SK-N-SH treated with all-trans-retinoic acid at 6 μM for 48 hours (cell line): ENCODE measurements around the gene SLC38A3.

ENCODE experiments used
- ATAC-seq: fragments of 200-7000 bp; cut with Tn5 transposase; 3 replicates; pipeline ENCODE4 v1.9.1; 2020; ENCODE audit warnings: mild to moderate bottlenecking, moderate library complexity
- ARNTL ChIP-seq: fragments of 450-650 bp; formaldehyde crosslinking; IDR thresholded peaks from 2 replicates; pipeline ENCODE4 v1.5.0; 2020; ENCODE audit warnings: low read depth, mild to moderate bottlenecking, moderate library complexity, borderline replicate concordance
- CSDC2 ChIP-seq: fragments of 250-450 bp; sonication (Bioruptor Pico); IDR thresholded peaks from 2 replicates; pipeline ENCODE4 v1.5.0; 2020; ENCODE audit warnings: mild to moderate bottlenecking, moderate library complexity
- CSRNP3 ChIP-seq: fragments of 250-450 bp; sonication (Bioruptor Pico); IDR thresholded peaks from 2 replicates; pipeline ENCODE4 v1.5.1; 2021; ENCODE audit warnings: mild to moderate bottlenecking, moderate library complexity
- ESRRG ChIP-seq: fragments of 250-450 bp; sonication (Bioruptor Pico); IDR thresholded peaks from 2 replicates; pipeline ENCODE4 v1.6.1; 2021; ENCODE audit warnings: mild to moderate bottlenecking
- GLIS3 ChIP-seq: fragments of 250-450 bp; sonication (Bioruptor Pico); IDR thresholded peaks from 2 replicates; pipeline ENCODE4 v1.5.0; 2020; ENCODE audit warnings: mild to moderate bottlenecking, moderate library complexity
- OSR1 ChIP-seq: fragments of 250-450 bp; sonication (Bioruptor Pico); IDR thresholded peaks from 2 replicates; pipeline ENCODE4 v1.8.0; 2022; ENCODE audit warnings: moderate library complexity, mild to moderate bottlenecking, inconsistent platforms
- PPARA ChIP-seq: fragments of 250-450 bp; sonication (Bioruptor Pico); IDR thresholded peaks from 2 replicates; pipeline ENCODE4 v1.5.0; 2020; ENCODE audit warnings: mild to moderate bottlenecking, borderline replicate concordance
- TCF4 ChIP-seq: fragments of 250-450 bp; sonication (Bioruptor Pico); IDR thresholded peaks from 2 replicates; pipeline ENCODE4 v1.8.0; 2021; ENCODE audit warnings: mild to moderate bottlenecking, moderate library complexity, borderline replicate concordance
- TOX ChIP-seq: fragments of 250-450 bp; sonication (Bioruptor Pico); IDR thresholded peaks from 2 replicates; pipeline ENCODE4 v1.8.0; 2021; ENCODE audit warnings: mild to moderate bottlenecking, moderate library complexity, borderline replicate concordance
- ZFP3 ChIP-seq: fragments of 250-450 bp; sonication (Bioruptor Pico); IDR thresholded peaks from 2 replicates; pipeline ENCODE4 v1.5.0; 2020; ENCODE audit warnings: mild to moderate bottlenecking, moderate library complexity
- ZFP30 ChIP-seq: fragments of 450-650 bp; formaldehyde crosslinking; IDR thresholded peaks from 2 replicates; pipeline ENCODE4 v1.5.0; 2022; ENCODE audit warnings: mild to moderate bottlenecking, moderate library complexity
- ZNF565 ChIP-seq: fragments of 450-650 bp; formaldehyde crosslinking; conservative IDR thresholded peaks from 2 replicates; pipeline ENCODE4 v1.5.0; 2020; ENCODE audit warnings: low read depth, mild to moderate bottlenecking, moderate library complexity
- ZNF70 ChIP-seq: fragments of 450-650 bp; formaldehyde crosslinking; IDR thresholded peaks from 2 replicates; pipeline ENCODE4 v1.5.0; 2020; ENCODE audit warnings: mild to moderate bottlenecking, moderate library complexity
- ZNF8 ChIP-seq: fragments of 450-650 bp; formaldehyde crosslinking; IDR thresholded peaks from 2 replicates; pipeline ENCODE4 v1.5.0; 2020; ENCODE audit warnings: mild to moderate bottlenecking, moderate library complexity
- TF ChIP-seq, protein P1 (sequence below): fragments of 250-450 bp; sonication (Bioruptor Pico); IDR thresholded peaks from 2 replicates; pipeline ENCODE4 v1.5.1; 2020; ENCODE audit warnings: low read depth, mild to moderate bottlenecking, moderate library complexity
- TF ChIP-seq, protein P2 (sequence below): fragments of 250-450 bp; sonication (Bioruptor Pico); IDR thresholded peaks from 2 replicates; pipeline ENCODE4 v1.8.0; 2021; ENCODE audit warnings: low read depth, mild to moderate bottlenecking, moderate library complexity, borderline replicate concordance
- TF ChIP-seq, protein P3 (sequence below): fragments of 250-450 bp; sonication (Bioruptor Pico); IDR thresholded peaks from 2 replicates; pipeline ENCODE4 v1.8.0; 2020; ENCODE audit warnings: mild to moderate bottlenecking, moderate library complexity, borderline replicate concordance
- TF ChIP-seq, protein P4 (sequence below): fragments of 250-450 bp; sonication (Bioruptor Pico); IDR thresholded peaks from 2 replicates; pipeline ENCODE4 v1.5.0; 2020; ENCODE audit warnings: mild to moderate bottlenecking, moderate library complexity

Gene SLC38A3

GRCh38 chr3:50241713-50242380, 36.8 kb downstream of the SLC38A3 start:
- ATAC-seq = no peak
- TF ChIP-seq GLIS3 (CRISPR knock-in tag) = no peak
- TF ChIP-seq CSRNP3 (CRISPR knock-in tag) = no peak
- TF ChIP-seq, protein P1, sequence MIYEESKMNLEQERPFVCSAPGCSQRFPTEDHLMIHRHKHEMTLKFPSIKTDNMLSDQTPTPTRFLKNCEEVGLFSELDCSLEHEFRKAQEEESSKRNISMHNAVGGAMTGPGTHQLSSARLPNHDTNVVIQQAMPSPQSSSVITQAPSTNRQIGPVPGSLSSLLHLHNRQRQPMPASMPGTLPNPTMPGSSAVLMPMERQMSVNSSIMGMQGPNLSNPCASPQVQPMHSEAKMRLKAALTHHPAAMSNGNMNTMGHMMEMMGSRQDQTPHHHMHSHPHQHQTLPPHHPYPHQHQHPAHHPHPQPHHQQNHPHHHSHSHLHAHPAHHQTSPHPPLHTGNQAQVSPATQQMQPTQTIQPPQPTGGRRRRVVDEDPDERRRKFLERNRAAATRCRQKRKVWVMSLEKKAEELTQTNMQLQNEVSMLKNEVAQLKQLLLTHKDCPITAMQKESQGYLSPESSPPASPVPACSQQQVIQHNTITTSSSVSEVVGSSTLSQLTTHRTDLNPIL (CRISPR knock-in tag) = no peak
- no peak for TF ChIP-seq ZFP30
- TF ChIP-seq ARNTL (CRISPR knock-in tag) = no peak
- TF ChIP-seq, protein P2, sequence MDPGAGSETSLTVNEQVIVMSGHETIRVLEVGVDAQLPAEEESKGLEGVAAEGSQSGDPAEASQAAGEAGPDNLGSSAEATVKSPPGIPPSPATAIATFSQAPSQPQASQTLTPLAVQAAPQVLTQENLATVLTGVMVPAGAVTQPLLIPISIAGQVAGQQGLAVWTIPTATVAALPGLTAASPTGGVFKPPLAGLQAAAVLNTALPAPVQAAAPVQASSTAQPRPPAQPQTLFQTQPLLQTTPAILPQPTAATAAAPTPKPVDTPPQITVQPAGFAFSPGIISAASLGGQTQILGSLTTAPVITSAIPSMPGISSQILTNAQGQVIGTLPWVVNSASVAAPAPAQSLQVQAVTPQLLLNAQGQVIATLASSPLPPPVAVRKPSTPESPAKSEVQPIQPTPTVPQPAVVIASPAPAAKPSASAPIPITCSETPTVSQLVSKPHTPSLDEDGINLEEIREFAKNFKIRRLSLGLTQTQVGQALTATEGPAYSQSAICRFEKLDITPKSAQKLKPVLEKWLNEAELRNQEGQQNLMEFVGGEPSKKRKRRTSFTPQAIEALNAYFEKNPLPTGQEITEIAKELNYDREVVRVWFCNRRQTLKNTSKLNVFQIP (CRISPR knock-in tag) = no peak
- no peak for TF ChIP-seq ZNF8
- TF ChIP-seq PPARA (CRISPR knock-in tag) = no peak
- TF ChIP-seq, protein P3, sequence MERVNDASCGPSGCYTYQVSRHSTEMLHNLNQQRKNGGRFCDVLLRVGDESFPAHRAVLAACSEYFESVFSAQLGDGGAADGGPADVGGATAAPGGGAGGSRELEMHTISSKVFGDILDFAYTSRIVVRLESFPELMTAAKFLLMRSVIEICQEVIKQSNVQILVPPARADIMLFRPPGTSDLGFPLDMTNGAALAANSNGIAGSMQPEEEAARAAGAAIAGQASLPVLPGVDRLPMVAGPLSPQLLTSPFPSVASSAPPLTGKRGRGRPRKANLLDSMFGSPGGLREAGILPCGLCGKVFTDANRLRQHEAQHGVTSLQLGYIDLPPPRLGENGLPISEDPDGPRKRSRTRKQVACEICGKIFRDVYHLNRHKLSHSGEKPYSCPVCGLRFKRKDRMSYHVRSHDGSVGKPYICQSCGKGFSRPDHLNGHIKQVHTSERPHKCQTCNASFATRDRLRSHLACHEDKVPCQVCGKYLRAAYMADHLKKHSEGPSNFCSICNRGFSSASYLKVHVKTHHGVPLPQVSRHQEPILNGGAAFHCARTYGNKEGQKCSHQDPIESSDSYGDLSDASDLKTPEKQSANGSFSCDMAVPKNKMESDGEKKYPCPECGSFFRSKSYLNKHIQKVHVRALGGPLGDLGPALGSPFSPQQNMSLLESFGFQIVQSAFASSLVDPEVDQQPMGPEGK (CRISPR knock-in tag) = no peak
- no peak for TF ChIP-seq ZFP3 (CRISPR knock-in tag)
- TF ChIP-seq ESRRG (CRISPR knock-in tag) = no peak

DNA sequence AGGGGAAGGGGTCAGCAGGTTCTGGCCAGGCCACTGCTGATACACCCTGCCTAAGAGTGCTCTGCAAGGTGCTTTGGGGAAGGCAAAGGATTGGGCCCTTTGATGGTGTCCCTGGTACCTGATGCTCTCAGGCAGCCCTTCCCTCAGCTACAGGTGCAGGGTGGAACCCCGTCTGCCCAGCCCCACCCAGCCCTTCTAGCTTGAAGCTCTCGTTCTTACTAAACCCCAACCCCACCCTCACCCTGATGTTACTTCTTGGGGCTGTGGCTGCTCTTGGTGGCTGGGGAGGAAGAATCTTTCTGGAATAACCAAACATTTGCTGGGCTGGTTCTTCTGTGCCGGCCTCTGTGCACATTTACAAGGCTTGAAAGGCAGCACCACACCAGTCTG, 37.3 kb downstream of the SLC38A3 start:
- ATAC-seq = no peak

DNA sequence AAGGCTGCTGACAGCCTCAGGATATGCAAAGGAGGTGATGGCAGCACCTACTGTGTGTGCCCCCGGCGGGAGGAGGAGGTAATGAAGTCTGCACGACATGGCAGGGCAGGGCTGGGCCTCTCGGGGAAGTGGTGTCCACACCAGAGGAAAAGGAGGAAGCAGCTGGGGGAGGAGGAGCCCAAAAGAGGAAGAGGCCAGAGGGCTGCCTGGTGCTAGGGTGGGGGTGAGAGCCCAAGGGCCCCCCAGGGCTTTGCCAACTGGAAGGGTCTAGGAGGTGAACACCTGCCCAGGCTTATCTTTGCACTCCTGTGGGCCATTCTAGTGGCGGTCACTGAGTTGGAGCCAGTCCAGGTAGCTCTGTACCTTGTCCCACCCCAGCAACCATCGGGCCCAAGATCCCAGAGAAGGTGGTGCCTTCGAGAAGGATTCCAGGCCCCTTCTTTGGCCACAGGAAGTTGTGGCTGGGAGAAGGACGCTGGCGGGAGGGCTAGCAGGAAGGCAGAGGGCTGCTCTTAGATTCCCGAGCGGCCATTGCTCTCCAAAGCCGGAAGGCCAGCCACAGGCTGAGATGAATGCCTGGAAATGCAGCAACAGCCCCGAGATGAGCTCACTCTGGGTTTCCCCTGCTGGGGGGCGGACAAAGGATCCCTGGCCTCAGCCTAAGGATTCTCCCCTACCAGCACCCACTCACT, 37.9 kb downstream of the SLC38A3 start:
- no peak for TF ChIP-seq ESRRG (CRISPR knock-in tag)
- TF ChIP-seq CSDC2 (CRISPR knock-in tag) = no peak
- no peak for TF ChIP-seq ZFP3 (CRISPR knock-in tag)
- TF ChIP-seq, protein P4, sequence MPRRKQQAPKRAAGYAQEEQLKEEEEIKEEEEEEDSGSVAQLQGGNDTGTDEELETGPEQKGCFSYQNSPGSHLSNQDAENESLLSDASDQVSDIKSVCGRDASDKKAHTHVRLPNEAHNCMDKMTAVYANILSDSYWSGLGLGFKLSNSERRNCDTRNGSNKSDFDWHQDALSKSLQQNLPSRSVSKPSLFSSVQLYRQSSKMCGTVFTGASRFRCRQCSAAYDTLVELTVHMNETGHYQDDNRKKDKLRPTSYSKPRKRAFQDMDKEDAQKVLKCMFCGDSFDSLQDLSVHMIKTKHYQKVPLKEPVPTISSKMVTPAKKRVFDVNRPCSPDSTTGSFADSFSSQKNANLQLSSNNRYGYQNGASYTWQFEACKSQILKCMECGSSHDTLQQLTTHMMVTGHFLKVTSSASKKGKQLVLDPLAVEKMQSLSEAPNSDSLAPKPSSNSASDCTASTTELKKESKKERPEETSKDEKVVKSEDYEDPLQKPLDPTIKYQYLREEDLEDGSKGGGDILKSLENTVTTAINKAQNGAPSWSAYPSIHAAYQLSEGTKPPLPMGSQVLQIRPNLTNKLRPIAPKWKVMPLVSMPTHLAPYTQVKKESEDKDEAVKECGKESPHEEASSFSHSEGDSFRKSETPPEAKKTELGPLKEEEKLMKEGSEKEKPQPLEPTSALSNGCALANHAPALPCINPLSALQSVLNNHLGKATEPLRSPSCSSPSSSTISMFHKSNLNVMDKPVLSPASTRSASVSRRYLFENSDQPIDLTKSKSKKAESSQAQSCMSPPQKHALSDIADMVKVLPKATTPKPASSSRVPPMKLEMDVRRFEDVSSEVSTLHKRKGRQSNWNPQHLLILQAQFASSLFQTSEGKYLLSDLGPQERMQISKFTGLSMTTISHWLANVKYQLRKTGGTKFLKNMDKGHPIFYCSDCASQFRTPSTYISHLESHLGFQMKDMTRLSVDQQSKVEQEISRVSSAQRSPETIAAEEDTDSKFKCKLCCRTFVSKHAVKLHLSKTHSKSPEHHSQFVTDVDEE (CRISPR knock-in tag) = no peak
- TF ChIP-seq, protein P1 (CRISPR knock-in tag) = no peak
- no peak for TF ChIP-seq OSR1 (CRISPR knock-in tag)
- no peak for TF ChIP-seq TCF4 (CRISPR knock-in tag)
- no peak for TF ChIP-seq TOX
- TF ChIP-seq, protein P2 (CRISPR knock-in tag) = no peak
- TF ChIP-seq CSRNP3 (CRISPR knock-in tag) = no peak
- TF ChIP-seq, protein P3 (CRISPR knock-in tag) = no peak
- TF ChIP-seq ZFP30 = no peak
- TF ChIP-seq ZNF70 = no peak
- ATAC-seq = no peak

More for the DNA sequence above, 37.3 kb downstream of the SLC38A3 start:
- TF ChIP-seq ZNF565 (CRISPR knock-in tag) = no peak
- TF ChIP-seq, all 23 proteins: peak for 0
